Medulla oblongata (tissue), 1 donor: ENCODE data around the gene QSOX2.

ENCODE experiments used
- DNase-seq: peaks from one replicate; pipeline ENCODE4 v3.0.0-alpha.2; 2015; ENCODE audit errors: extremely low spot score

Gene QSOX2

DNA sequence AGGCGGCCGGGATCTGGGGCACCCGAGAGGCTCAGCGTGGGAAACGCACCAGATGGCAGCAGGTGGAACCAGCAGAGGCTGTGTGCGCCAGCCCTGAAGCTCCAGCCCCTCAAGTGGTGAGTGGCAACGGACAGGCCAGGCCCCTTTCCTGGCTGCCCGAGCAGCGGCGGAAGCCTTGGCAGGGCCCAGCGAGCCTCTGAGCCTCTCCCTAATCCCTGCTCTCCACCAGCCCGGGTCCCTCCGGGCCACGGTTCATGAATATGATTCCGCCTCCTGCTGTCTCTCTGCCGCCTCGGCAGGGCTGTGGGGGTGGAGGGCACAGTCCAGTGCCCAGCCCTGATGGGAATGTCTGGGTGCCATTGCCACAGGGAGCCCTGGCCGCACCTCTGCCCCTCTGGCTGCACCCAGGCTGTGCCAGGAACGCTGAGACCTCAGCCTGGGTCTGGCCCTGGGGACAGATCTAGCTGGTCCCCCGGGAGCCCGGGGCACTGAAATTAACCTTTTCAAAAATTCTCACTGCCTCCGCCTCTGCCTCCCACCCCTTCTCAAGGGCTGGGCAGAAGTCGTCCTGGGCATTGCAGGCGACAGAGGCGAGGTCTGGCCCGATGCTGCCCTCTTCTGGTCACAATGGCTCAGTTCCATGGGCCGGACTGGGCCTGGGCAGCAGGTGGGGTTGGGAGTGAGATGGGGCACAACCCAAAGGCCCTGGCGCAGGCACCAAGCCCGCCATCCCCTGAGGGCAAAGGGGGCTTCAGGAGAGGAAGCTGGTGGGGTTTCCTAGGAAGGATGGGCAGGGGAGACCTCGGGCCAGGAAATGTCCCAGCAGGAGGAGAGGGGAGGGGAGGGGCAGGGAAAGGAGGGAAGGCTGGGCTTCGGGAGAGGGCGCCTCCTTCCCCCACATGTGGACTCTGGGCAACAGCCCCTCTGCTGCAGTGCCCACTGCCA lies 38.0 kb upstream of the QSOX2 start:
- peak; percentile 86 for DNase-seq

DNA sequence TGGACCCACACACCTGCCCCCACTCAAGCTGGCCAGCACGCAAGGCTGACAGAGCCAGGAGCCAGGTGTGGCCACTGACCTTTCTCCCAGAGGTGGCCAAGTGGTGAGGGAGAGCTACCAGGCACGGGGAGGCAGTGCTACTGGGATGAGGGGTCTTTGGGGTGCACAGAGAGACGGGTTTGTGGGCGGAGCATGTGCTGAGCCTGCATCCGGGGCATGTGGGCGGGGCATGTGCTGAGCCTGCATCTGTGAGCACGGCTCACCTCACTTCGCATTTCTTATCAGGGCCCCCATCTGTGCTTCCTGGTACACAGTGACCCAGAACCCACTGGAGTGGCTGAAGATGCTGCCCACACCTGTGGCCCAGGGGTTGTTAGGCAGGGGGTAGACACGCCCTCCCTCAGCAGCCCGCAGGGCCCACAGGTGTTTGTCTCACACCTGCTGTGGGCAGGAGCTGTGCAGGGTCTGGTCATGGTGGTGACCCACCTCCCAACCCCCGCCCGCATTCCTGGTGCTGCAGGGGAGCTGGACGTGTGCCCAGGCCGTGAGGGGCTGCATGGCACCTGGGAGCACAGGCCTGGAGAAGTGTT lies 36.8 kb upstream of the QSOX2 start:
- no peak for DNase-seq

DNA sequence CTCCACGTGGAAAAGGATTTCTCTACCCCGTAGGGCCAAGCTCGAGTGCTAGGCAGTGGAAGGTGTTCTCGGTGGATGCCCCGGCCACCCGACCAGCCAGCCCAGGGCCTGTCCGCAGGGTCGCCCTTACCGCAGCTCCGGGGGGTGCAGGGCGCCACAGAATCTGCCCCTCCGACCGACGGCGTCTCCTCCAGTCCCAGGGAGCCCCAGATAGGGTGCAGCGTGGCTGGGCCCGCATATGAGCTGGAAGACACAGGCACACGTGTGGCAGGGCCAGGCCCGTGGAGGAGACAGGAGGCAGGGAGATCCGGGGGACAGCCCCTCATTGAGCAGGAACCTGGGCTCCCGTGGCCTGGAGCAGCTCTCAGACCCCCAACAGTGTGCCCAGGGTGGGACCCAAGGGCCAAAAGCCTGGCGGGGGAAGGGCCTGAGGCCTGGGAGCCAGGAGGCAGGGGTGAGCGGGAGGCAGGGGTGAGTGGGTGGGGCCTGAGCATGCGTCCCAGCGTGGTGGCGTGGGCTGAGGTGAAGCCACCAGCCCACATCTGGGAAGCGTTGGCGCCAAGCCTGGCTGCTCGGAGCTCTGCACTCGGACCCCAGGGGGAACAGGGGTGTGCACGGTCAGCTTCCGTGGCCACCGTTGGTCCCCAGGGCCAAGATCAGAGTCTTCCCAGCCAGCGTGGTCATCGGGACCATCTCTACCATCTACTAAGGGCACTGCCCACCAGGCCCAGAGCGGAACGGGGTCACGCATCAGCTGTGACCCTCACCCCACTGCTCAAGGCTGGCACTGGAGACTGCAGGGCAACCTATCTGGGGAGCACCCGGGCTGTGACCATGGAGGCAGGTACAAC lies 36.0 kb upstream of the QSOX2 start:
- no peak for DNase-seq

DNA sequence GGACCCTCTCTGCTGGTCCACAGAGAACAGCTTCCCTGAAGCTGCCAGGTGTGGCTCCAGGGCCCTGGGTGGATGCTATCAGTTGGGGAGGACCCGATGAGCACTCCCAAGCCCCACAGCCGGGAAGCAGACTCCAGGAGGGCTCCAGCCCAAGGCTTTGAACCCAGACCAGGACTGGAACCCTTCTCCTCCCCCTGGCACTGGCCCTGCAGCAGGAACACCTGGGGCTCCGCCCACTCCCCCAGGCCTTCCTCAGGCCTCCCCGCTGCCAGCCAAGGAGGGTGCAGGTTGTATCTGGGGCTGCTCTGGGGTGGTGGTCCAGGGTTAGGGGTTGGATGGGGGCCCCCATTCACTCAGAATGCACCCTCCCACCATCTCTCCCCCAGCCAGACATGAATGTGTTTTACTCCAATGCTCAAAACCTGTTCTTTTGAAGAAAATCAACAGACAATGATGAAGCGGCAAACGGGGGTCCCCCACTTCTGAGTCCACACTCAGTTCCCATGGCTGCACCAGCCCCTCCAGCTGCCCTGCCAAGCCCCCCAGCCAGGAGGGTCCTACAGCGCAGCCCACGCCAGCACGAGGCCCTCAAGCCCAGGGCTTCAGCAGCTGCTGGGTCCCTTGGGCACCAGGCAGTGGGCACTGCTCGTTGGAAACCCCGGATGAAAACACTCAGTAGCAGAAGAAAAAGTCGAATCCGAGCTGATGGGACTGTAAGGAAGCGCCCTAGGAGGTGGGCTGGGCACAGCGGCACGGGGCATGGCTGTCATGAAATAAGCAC lies 35.1 kb upstream of the QSOX2 start:
- no peak for DNase-seq

DNA sequence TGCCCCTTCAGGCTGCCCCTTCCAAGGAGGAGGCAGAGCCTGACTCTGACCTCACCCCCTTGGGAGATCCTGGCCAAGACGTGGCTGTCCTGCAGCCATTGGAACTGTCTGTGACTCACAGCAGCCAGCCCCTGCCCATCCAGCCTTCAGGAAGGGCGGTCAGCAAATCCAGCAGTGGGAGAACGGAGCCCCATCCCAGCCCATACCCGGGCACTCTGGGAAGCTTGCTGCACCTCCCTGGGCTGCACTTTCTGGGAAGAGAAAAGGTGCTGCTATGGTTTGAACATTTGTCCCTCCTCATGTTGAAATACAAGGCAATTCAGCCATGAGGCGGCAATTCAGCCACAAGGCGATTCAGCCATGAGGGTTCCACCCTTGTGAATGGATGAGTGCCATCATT lies 33.9 kb upstream of the QSOX2 start:
- DNase-seq = no peak

DNA sequence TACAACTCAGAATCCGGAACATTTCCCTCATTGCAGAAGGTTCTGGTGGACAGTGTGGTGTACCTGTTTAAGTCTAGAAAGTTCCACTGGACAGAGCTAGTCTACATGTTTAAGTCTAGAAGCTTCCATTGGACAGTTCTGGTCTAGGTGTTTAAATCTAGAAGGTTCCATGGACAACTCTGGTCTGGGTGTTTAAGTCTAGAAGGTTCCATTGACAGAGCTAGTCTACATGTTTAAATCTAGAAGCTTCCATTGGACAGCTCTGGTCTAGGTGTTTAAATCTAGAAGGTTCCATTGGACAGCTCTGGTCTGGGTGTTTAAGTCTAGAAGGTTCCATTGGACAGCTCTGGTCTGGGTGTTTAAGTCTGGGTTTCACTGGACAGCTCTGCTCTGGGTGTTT lies 33.3 kb upstream of the QSOX2 start:
- DNase-seq = no peak

DNA sequence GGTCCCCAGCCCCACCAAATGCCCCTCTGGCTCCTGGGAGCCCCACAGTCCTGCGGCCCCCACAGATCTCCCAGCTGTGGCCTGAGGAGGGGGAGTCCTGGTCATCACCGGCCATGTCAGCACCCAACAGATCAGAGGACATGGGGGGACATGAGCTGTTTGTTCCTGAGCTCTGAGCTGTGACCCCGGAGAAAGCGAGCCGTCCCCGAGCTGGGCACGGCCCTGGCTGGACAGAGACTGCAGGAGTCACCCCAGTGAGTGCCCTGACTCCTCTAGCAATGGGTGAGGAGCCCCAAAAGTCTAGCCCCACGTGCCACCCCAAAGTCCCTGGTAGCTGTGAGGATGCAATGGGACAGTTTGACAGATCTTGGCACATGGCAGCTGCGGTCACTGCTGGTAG lies 32.6 kb upstream of the QSOX2 start:
- no peak for DNase-seq

DNA sequence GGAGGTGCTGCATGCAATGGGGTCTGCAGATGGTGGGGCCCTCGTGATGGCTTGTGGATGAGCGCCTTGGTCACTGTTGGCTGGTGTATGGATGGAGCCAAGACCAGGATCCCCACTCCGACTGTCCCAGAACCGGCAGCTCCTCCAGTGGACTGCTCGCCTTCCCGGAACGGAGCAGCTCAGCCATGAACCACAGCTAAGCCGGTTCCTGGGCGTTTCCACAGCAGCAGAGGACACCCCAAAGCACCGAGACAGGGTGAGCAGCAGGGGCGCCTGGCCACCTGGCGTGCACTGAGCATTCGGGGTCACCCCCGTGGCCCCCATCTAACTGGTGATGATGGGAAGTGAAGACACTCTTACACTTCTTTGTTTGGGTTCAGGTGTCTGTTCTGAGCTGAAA lies 32.1 kb upstream of the QSOX2 start:
- DNase-seq = no peak

DNA sequence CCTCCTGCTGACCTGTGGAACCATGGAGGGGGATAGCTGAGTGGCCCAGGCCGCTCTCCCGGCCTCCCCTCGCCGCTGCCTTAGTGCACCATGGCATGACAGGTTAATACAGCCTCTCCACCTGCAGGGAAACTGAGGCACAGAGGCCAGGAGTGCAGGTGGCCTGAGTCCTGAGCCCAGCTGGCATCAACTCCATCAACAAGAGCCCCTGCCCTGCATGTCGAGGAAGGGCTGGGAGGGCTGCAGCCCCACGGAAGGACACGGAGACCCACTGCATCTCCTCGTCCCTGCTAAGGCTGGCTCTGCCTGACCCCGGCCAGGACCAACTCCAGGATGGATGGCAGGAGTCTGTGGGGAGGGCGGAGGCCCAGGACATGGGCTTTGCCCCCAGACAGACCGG lies 31.1 kb upstream of the QSOX2 start:
- no peak for DNase-seq

DNA sequence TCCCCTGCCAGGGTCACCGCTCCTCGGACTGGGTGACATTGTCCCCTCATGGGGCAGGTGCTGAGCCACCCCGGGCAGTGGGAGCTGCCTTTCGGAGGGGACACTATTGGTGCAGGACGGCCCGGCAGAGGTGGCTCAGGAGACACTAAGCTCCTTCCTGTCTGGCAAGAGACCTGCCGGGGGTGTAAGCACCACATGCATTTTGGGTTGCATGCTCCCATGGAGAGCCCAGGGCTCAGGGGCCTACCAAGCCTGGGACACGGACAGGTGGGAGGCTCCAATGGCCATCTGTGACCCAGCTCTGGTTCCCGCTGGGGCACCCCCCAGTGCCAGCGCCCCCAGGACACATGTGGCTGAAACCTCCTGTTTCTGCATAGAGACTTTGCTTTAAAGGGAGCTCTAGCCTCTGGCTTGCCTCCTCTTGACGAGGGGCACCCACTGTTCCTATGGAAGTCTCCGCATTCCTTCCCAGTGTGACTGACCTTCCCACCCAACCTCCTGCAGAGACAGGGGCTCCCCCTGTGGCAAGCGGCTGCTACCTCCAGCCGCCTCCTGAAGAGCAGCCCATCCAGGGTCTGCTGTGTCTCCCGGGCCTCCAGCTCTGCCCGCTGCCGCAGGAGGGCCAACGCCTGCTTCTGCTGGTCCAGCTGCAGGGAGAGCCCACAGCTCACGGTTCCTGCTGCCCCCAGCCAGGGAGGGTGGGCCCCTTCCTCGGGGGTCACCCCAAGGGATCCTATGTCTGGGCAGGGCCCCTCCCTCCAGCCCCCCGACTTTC lies 30.2 kb upstream of the QSOX2 start:
- no peak for DNase-seq

DNA sequence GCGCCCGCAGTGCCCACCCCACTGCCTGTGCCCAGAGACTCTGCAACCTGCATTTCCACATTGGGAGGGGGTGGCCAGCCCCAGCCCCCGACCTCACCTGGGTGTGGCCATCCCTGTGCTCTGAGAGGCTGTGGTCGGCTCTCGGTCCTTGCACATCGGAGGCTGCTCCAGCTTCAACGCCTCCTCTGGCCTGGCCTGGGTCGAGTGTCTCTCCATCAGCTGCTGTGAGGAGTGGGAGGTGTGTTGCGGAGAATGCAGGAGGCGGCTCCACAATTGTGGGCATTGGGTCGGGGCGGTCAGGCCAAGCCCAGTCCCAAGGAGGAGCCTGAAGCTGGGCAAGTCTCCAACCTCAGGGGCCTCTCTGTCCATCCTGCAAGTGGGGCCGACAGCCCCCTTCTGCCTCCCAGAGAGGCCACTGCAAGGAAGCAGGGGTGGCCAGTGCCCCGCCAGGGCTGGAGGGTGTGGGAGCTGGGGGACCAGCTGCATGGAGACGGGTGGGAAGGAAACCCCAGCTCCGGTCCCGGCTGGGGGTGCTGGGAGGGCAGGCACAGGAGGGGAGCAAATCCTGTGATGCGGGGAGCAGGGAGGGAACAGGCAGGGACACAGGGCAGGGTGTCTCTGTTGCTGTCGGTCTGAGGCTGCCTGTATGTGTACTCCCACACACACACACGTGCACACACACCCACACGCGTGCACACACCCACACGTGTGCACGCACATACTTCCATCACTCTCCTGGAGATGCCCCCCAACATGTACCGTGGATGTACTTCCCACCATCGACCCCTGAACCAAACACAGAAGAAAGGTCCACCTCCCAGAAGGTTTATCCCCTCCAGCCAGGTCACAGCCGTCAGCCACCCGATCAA lies 29.4 kb upstream of the QSOX2 start:
- no peak for DNase-seq

DNA sequence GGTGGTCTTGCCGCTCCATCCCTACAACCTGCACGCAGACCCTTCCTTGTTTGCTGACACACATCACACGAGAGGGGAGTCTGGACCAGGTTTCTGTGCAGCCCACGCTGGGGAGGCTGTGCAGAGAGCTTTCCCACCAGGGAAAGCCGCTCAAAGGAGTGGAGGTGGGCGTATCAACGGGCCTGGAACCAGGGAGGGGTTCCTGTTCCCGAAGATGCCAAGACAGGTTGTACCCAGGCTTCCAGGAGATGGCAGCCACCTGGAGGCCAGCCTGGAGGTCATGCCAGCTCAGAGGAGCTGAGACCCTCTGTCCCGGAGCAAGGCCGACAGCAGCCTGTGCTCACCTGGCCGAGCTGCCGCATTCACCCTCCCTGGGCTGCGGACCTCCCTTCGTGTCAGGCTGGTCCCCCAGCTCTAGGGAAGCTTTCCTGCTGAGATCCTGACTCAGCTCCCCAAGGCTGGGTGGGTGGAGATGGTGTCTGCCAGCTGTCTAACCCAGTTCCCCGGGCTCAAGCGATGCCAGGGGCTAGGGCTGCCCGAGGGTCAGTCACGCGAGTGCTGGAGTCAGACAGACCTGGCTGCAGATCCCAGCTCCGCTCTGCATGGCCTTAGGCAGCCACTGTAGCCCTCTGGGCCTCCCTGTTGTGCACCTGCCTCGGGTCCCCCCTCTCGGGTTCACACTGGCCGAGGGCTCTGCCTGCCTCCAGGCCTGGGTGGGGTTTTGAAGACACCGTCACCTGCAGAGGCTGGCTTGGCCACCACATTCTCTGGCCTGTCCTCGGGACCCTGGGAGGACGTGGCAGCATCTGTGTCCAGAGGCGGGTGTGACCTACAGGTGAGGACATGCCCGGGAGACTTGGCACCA lies 28.5 kb upstream of the QSOX2 start:
- DNase-seq = no peak

DNA sequence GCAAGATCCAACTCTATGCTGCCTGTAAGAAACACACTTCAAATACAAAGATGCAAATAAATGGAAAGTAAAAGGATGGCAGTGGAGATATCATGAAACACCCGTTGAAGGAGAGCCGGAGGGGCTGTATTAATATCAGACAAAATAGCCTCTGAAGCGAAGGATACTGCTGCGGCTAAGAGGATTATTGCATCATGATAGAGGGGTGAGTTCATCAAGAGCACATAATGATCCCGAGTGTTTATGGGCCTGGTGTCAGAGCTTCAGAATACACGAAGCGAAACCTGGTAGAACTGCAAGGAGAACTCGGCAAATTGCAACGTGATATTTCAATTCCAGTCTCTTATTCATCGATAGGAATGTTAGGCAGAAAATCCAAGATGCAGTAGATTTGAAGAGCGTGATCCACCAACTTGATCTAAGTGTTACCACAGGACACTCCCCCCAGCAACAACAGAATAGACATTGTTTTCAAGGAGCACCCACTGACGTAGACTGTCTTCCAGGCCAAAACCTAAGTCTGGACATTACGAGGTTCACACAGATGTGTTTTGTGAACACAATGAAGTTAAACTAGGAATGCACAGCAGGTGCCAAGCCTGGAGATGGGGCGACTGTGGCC lies 27.7 kb upstream of the QSOX2 start:
- no peak for DNase-seq

DNA sequence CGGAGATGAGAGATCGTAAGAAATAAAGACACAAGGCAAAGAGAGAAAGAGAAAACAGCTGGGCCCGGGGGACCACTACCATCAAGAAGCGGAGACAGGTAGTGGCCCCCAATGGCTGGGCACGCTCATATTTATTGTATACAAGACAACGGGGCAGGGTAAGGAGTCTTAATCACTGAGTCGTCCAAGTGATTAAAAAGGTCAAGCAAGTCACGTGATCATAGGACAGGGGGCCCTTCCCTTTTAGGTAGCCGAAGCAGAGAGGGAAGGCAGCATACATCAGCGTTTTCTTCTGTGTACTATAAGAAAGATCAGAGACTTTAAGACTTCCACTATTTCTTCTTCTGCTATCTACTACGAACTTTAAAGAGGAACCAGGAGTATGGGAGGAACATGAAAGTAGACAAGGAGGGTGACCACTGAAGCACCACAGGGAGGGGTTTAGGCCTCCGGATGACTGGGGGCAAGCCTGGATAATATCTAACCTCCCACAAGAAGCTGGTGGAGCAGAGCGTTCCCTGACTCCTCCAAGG lies 24.6 kb upstream of the QSOX2 start:
- DNase-seq = peak; percentile 60

DNA sequence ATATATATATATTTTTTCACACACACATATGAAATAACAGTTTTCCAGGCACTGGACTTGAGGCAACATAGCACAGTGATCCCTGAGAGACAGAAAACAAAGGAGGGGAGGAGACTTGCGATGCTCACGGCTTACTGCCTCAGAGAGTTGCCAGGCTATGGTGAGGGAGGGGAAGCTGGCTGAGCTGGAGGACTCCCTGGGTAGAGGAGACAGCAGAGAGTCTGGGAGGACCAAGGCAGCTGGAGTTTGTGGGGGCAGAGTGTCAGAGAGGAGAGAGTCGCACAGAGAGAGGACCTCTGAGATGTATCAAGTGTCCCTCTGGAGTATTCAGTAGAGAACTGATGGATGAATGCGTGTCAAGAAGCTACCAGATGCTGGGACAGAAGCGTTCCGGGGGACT lies 23.1 kb upstream of the QSOX2 start:
- DNase-seq = no peak

DNA sequence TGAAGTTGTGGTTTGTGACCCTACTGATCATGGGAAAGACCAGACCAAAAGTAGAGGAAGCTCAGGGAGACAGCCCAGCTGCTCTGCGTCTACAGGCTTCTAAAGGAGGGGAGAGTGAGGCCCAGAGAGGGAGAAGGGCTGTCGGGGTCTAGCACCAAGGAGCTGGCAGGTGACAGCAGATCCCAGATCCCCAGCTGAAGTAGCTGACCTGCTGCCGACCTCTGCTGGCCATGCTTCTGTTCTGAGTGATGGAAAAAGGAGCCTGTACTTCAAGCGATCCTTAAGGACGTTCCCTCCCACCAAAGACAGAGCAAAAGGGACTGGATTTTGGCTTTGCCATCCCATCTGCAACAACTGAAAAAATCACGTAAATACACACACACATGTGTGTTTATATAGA lies 22.7 kb upstream of the QSOX2 start:
- peak; percentile 46 for DNase-seq

DNA sequence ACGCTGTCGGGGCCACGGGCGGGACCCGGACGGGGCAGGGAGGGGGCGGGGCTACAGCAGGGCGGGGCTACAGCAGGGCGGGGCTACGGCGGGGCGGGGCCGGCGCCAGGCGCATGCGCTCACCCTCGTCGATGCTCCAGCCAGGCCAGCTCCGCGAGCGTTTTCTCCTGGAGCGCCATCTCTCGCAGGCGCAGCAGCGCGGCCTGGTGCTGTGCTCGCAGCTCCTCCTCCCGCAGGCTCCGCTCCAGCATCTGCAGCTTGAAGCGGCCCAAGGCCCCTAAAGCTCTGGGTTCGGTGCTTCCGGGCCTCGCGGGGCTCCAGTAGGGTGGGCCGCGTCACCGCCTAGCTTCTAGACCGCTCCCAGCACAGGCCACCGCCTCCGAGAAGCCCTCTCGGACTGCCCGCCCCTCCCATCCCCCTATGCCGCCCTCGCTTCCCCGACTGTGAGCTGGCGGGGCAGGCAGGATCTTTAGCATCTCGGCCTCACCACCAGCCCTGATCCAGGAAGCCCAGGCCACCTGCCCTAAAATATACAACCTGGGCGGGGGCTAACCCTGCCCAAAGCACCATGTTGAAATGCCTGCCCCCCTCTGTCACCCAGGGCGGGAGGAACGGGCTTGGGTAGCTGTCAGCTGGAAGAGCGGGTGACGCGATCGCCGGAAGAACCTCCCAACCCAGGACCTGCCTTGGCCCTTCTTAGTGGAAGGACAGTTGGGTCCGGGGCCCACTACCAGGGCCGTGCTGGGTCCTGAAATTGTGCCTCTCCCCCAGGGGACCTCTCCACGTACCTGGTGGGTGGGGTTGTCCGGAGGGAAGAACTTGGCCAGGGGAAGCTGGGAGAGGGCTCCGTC lies 21.9 kb upstream of the QSOX2 start:
- DNase-seq = peak; percentile 75
